Measurements from ENCODE around the gene MACIR. TPM values are rescaled to one million over a fixed set of nuclear protein-coding genes. Genes with fewer than 3 reads are reported as not detected.

The MACIR gene
- total and polyA plus RNA-seq, 12 donors, result 1.9 to 19.9 (median 6.4) TPM

DNA sequence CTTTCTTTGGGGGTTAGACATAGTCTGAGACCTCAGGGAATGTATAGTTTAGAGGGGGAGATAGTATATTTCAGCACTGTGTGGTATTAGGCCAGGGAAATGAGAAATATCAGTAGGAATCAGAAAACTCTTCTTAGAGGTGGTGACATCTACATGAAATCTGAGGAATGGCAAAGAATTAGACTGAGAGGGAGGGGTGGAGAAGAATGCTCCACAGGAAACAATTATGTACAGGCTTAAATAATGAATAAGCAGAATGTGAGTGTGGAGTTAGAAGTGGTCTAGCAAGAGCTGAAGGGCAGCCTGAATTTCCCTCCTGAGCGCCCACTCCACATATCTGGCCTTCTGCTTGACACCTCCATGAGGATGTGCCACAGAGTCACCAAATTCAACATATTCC lies 3.6 kb upstream of the MACIR start:
- Histone ChIP-seq H3K9me3 (replicated peaks in 1 of 3) (peaks cover 0 to 4% (median 0%) of the 10 kb centered on the region in 3 donors), H3K36me3 (replicated peaks in 1 of 2) (no peaks in the 10 kb centered on the region), H3K27me3 (no peaks in the 10 kb centered on the region), H3K27ac (no peak overlapping the region), H3K4me1 (replicated peaks in 1 of 2) (peaks cover 0 to 4% of the 10 kb centered on the region in 2 donors), H3K4me3 (no peak overlapping the region)
- no peak for DNase-seq
- intact Hi-C loops (cut with DNase I), result loop anchor here in 1 of 2 donors (10.0 kb wide), 1 partner anchor 220 kb away; no protein-coding TSS in a partner anchor
- WGBS, 4 donors, result 0 to 100% (median 71%) methylated on average over 1 of the region's 1 CpG
- TF ChIP-seq, protein P1, sequence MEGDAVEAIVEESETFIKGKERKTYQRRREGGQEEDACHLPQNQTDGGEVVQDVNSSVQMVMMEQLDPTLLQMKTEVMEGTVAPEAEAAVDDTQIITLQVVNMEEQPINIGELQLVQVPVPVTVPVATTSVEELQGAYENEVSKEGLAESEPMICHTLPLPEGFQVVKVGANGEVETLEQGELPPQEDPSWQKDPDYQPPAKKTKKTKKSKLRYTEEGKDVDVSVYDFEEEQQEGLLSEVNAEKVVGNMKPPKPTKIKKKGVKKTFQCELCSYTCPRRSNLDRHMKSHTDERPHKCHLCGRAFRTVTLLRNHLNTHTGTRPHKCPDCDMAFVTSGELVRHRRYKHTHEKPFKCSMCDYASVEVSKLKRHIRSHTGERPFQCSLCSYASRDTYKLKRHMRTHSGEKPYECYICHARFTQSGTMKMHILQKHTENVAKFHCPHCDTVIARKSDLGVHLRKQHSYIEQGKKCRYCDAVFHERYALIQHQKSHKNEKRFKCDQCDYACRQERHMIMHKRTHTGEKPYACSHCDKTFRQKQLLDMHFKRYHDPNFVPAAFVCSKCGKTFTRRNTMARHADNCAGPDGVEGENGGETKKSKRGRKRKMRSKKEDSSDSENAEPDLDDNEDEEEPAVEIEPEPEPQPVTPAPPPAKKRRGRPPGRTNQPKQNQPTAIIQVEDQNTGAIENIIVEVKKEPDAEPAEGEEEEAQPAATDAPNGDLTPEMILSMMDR (IDR thresholded peaks at IDR 0.05), result no peak
- no peak for TF ChIP-seq POLR2A (IDR thresholded peaks at IDR 0.05)

DNA sequence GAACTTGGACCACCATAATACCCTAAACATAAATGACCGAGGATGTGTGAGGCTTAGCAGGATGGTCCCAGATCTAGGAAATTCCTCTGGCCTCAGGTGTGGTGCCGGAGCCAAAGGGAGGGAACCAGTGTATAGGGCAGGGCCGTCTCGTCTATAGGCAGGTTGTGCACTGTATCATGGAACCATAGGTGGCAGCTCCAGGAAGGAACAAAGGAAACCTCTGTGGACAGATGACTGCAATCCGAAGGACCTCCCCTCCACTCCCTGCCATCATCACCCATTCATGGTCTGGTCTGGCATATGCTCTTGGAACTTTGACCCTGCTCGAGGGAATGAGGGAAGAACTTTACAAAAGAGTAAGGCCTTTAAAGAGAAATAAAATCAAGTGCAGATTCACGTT lies 2.9 kb upstream of the MACIR start:
- intact Hi-C loops (cut with DNase I), result loop anchor here in 1 of 2 donors (10.0 kb wide), 1 partner anchor 219 kb away; no protein-coding TSS in a partner anchor
- 85 to 93% (median 88%) methylated on average over 7 of the region's 7 CpGs for WGBS, 4 donors

DNA sequence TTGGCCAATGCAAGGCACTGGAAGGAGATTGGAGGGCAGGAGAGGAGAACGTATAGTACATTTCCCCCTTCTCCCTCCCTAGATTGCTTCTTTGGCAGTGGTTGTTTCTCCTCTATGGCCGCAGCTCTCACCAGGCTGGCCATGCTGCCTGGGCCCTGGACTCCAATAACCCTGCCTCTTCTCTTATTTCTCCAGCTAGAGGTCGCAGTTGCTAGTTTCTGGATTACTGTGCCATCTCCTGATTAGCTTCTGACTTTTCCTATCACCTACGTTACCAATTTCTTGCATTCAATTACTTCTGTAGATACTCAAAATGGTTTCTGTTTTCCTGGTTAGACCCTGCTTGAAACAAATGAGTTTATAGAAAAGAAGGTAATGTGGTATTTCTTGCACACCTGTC lies 2.4 kb upstream of the MACIR start:
- peak in 1 of 7 donors; percentile 27 for DNase-seq
- no peak for TF ChIP-seq POLR2A (IDR thresholded peaks at IDR 0.05)
- TF ChIP-seq, protein P1 (IDR thresholded peaks at IDR 0.05), result peak in 3 of 6 experiments; percentile 23 to 30 (median 24)
- intact Hi-C loops (cut with DNase I), result loop anchor here in 1 of 2 donors (10.0 kb wide), 1 partner anchor 219 kb away; no protein-coding TSS in a partner anchor
- Histone ChIP-seq H3K27ac (no peak overlapping the region), H3K27me3 (no peaks in the 10 kb centered on the region), H3K4me3 (no peak overlapping the region), H3K4me1 (replicated peaks in 1 of 2) (peaks cover 4 to 16% of the 10 kb centered on the region in 2 donors), H3K36me3 (replicated peaks in 1 of 2) (no peaks in the 10 kb centered on the region), H3K9me3 (replicated peaks in 1 of 3) (peaks cover 0 to 4% (median 0%) of the 10 kb centered on the region in 3 donors)
- 34 to 68% (median 62%) methylated on average over 4 of the region's 4 CpGs for WGBS, 4 donors

More for the DNA sequence above, 2.9 kb upstream of the MACIR start:
- no peak for DNase-seq
- Histone ChIP-seq H3K27me3 (no peaks in the 10 kb centered on the region), H3K27ac (no peak overlapping the region), H3K9me3 (replicated peaks in 1 of 3) (peaks cover 0 to 4% (median 0%) of the 10 kb centered on the region in 3 donors), H3K36me3 (replicated peaks in 1 of 2) (no peaks in the 10 kb centered on the region), H3K4me1 (replicated peaks in 1 of 2) (peaks cover 0 to 11% of the 10 kb centered on the region in 2 donors), H3K4me3 (no peak overlapping the region)
- TF ChIP-seq, protein P1 (IDR thresholded peaks at IDR 0.05), result no peak
- TF ChIP-seq POLR2A (IDR thresholded peaks at IDR 0.05), result no peak

DNA sequence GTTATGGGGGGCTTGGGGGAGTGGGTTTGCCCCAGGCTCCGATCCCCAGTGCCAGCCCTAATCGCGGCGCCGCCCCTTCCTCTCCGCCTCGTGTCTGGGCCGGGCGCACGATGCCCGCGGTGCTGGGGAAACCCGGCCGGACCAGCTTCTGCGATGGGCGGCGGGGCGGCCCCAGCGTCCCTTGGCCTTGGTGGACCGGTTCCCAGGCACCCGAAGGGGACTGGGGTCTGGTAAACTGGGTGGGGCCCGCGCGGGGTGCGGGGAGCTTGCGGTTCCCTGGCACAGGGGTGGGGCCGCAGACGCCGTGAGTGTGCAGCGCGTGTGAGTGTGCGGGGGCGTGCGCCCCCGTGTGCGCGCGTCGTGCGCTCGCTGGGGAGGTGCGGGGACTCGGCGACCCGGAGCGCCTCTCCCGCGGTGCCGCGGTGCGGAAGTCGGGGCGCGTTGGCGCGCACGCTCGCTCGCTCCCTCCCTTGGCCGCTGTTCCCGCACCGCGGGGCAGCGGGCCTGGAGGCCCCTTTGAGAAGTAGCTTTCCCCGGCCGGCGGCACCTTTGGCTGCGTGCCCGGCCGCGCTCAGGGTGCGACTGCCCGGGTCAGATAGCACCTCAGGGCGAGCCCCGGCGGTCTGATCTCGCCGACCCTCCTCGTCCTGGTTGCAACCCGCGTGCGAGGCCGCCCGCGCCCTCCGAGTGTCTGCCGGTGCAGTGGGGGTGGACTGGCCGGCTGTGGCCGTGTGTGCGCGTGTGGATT lies 568 bp downstream of the MACIR start:
- H3K9me3 ChIP-seq (replicated peaks in 1 of 3), result no peaks in the 10 kb centered on the region
- intact Hi-C loops (cut with DNase I), result loop anchor here in 1 of 2 donors (10.0 kb wide), 1 partner anchor 216 kb away; no protein-coding TSS in a partner anchor
- H3K36me3 ChIP-seq (replicated peaks in 1 of 2), result no peaks in the 10 kb centered on the region
- H3K4me3 ChIP-seq, result peak overlapping the region; percentile 56 to 79 (median 68)
- no peaks in the 10 kb centered on the region for H3K27me3 ChIP-seq
- peak overlapping the region in 4 of 5 donors; percentile 63 to 85 (median 77) for H3K27ac ChIP-seq
- WGBS, 4 donors, result 0 to 1% (median 0%) methylated on average over 1 to 91 of the region's 91 CpGs
- DNase-seq, result peak; percentile 45 to 61 (median 54)
- TF ChIP-seq, protein P1 (IDR thresholded peaks at IDR 0.05), result no peak
- no peak for TF ChIP-seq POLR2A (IDR thresholded peaks at IDR 0.05)
- H3K4me1 ChIP-seq (replicated peaks in 1 of 2), result peaks cover 5 to 33% of the 10 kb centered on the region in 2 donors

All from adrenal gland (tissue), 12 donors.